ENCODE measurements around the gene KAT7.

The KAT7 gene

DNA sequence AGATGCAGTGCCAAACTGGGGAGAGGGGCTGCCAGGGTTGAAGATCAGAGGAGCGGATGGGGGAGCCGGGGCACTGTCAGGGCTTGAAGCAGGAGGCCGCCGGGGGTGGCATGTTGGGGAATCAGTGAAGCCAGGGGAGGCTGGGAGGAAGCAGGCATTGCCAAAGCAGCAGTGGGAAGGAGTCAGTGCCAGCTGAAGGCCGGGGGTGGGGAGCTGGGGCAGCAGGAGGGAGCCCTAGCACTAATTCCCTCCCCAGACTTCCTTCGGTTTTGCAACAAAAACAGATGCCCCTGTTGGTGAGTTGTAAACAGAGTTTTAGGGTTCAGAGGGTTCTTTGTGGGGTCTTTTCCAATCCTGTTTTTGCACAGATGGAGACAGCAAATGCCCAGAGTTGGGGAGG, 70.3 kb downstream of the KAT7 start:
- Histone ChIP-seq H3K4me3 (no peak overlapping the region), H3K9me3 (ENCODE audit: low read depth, low read length) (no peaks in the 10 kb centered on the region), H3K36me3 (ENCODE audit: insufficient read depth, low read length) (no peaks in the 10 kb centered on the region), H3K27ac (no peak overlapping the region), H3K9ac (ENCODE audit: insufficient read length) (no peak overlapping the region)
- no peak for DNase-seq (ENCODE audit: low read depth, low spot score)
- TF ChIP-seq FOXP2 (optimal IDR thresholded peaks at IDR 0.05; ENCODE audit: control extremely low read depth, extremely low read length, insufficient read depth): no peak
- TF ChIP-seq POLR2AphosphoS5 (IDR thresholded peaks at IDR 0.05; ENCODE audit: borderline replicate concordance, low read depth, low read length): no peak
- no peak for TF ChIP-seq EZH2 (IDR thresholded peaks at IDR 0.05)

DNA sequence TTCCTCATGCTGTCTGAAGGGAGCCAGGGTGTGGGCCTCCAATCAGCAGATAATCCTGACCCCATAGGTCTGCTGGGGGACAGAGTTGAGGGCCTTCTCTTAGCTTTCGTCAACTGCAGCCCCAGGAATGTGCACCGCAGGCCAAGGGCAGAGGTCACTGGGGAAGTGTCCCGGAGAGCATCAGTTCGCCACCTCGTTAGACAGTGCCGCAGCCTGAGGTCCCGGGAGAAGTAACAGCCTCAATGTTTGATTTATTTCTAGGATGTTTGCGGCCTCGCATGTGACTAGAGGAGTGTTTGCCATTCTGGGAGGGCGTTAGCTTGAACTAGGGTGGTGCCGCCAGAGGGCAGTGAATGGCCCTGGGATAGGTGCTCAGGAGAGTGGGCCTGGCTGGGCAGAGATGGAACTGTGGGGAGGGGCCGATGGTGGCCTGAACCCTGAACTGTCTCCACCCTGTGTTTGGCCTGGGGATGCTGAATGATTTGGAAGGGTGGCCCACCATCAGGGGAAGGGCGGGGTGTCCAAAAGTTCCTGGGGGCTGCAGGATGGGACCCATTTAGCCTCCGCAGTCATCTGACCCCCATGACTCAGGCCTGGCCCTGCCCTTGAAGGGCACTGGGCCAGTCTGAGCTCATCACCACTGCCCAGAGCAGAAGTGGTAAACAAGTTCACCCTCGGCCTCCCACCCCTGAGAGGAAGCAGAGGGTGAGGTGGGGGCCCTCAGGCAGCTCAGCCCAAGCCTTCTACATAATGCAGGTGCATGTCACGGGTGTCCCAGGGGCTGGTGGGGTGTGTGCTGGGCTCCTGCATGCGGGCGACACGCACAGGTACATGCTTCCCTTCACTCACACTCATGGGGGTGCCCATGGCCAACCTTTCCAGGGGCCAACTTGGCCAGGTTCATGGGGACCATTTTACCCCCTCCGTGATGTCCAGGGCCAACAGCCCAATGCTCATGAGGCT, 71.8 kb downstream of the KAT7 start:
- no peak overlapping the region for H3K9ac ChIP-seq (ENCODE audit: insufficient read length)
- H3K4me3 ChIP-seq: no peak overlapping the region
- TF ChIP-seq POLR2AphosphoS5 (IDR thresholded peaks at IDR 0.05; ENCODE audit: borderline replicate concordance, low read depth, low read length) (no peak), FOXP2 (optimal IDR thresholded peaks at IDR 0.05; ENCODE audit: control extremely low read depth, extremely low read length, insufficient read depth) (no peak), EZH2 (IDR thresholded peaks at IDR 0.05) (no peak)
- H3K9me3 ChIP-seq (ENCODE audit: low read depth, low read length): no peaks in the 10 kb centered on the region
- no peak overlapping the region for H3K27ac ChIP-seq
- no peak for DNase-seq (ENCODE audit: low read depth, low spot score)
- H3K36me3 ChIP-seq (ENCODE audit: insufficient read depth, low read length): no peaks in the 10 kb centered on the region

DNA sequence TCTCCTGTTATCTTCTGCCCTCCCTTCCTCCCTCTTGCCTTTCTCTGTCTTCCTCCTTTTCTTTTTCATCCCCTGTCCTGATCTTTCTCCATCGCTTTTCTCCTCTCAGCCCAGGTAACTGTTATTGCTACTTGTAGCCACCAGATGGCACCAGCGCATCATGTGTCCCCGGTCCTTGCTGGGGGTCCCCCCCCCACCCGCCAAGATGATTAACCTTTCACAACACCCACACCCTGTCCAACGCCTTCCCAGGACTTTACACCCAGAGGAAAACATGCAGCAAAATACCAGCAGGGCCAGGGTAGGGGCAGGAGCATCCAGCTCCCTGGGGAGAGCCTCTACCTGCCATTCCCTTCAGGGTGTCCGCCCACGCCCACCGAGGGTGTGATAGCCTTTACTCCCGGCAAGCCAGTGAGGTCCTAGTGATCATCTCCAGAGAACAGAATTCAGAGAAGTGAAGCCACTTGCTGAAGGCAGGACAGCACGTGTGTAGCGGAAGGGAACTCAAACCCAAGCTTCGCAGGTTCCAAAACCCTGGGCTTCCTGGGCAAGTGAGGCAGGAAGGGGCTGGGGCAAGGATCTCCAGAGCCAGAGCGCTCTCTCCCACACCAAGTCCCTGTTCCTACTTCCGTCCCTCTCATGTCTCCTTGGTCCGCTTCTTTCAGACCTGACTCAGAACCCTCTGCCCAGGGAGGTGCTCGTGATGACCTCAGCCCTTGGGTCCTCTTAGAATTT, 72.8 kb downstream of the KAT7 start:
- TF ChIP-seq FOXP2 (optimal IDR thresholded peaks at IDR 0.05; ENCODE audit: control extremely low read depth, extremely low read length, insufficient read depth) (no peak), POLR2AphosphoS5 (IDR thresholded peaks at IDR 0.05; ENCODE audit: borderline replicate concordance, low read depth, low read length) (no peak), EZH2 (IDR thresholded peaks at IDR 0.05) (no peak)
- no peak overlapping the region for H3K9ac ChIP-seq (ENCODE audit: insufficient read length)
- no peaks in the 10 kb centered on the region for H3K9me3 ChIP-seq (ENCODE audit: low read depth, low read length)
- no peak overlapping the region for H3K4me3 ChIP-seq
- H3K27ac ChIP-seq: no peak overlapping the region
- no peak for DNase-seq (ENCODE audit: low read depth, low spot score)
- H3K36me3 ChIP-seq (ENCODE audit: insufficient read depth, low read length): no peaks in the 10 kb centered on the region

DNA sequence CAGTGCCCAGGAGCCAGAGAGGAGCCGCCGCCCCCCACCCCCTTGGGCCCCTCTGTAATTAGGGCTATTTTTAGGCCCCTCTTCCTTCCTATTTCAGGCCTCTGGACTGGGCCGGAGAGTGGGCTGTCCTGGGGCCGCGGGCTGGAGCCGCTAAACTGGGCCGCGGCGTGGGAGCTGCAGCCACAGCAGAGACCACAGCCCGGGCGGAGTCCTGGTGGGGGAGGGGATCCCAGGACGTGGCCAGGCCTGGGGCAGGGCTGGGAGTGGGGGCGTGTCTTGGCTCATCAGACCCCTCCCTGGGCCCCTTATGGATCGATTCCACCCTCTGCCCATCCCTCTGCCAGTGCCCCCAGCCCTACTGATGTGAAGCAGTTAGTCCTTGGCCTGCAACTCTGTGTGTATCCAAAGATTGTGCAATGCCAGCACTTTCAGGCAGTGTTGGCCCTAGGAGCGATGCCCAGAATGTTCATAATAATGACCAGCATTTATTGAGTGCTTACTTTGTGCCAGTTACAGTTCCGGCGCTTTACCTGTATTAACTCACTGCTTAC, 74.4 kb downstream of the KAT7 start:
- TF ChIP-seq EZH2 (IDR thresholded peaks at IDR 0.05) (no peak), POLR2AphosphoS5 (IDR thresholded peaks at IDR 0.05; ENCODE audit: borderline replicate concordance, low read depth, low read length) (no peak), FOXP2 (optimal IDR thresholded peaks at IDR 0.05; ENCODE audit: control extremely low read depth, extremely low read length, insufficient read depth) (no peak)
- Histone ChIP-seq H3K36me3 (ENCODE audit: insufficient read depth, low read length) (no peaks in the 10 kb centered on the region), H3K27ac (no peak overlapping the region), H3K9ac (ENCODE audit: insufficient read length) (no peak overlapping the region), H3K9me3 (ENCODE audit: low read depth, low read length) (no peaks in the 10 kb centered on the region), H3K4me3 (no peak overlapping the region)
- DNase-seq (ENCODE audit: low read depth, low spot score): no peak

DNA sequence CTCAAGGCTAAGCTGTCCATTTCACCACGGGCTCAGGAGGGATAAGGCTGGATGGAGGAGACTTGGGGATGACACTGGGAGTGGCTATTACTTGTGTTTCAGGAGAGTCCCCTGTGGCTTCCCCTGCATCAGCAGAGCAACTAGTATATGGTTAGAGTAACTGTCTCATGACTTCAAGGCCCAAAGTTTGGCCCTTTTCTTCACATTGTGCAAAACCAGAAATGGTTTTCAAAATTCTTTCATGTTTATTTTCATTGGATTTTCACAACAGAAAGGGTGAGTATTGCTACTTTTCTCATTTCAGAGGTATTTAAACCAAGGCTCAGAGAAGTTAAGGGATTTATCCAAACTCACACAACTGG, 77.5 kb downstream of the KAT7 start:
- Histone ChIP-seq H3K9me3 (ENCODE audit: low read depth, low read length) (no peaks in the 10 kb centered on the region), H3K27ac (no peak overlapping the region), H3K4me3 (no peak overlapping the region), H3K36me3 (ENCODE audit: insufficient read depth, low read length) (no peaks in the 10 kb centered on the region), H3K9ac (ENCODE audit: insufficient read length) (no peak overlapping the region)
- DNase-seq (ENCODE audit: low read depth, low spot score): no peak
- TF ChIP-seq POLR2AphosphoS5 (IDR thresholded peaks at IDR 0.05; ENCODE audit: borderline replicate concordance, low read depth, low read length): no peak
- no peak for TF ChIP-seq EZH2 (IDR thresholded peaks at IDR 0.05)
- no peak for TF ChIP-seq FOXP2 (optimal IDR thresholded peaks at IDR 0.05; ENCODE audit: control extremely low read depth, extremely low read length, insufficient read depth)

DNA sequence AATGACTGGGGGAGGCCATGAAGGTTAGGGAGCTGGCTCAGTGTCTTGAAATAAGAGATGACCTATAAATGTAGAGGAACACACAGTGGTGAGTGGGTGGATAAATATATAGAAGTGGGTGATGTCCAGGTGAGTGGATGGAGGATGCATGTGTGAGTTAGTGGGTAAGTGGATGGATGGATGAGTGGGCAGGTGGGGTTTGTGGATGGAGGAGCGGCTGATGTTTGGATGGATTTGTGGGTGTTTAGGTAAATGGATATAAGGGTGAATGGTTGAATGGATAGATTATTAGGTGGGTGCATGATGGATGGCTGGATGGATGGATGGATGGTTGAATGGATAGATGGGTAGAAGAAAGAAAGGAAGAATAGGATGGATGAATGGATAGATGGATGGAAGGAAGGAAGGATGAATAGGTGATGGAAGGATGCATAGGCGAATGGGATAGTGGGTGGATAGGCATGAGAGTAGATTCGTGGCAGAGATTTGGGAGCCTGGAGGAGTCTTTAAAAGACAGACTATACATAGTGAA, 78.5 kb downstream of the KAT7 start:
- Histone ChIP-seq H3K9ac (ENCODE audit: insufficient read length) (no peak overlapping the region), H3K9me3 (ENCODE audit: low read depth, low read length) (no peaks in the 10 kb centered on the region), H3K36me3 (ENCODE audit: insufficient read depth, low read length) (no peaks in the 10 kb centered on the region), H3K27ac (no peak overlapping the region), H3K4me3 (no peak overlapping the region)
- DNase-seq (ENCODE audit: low read depth, low spot score): no peak
- no peak for TF ChIP-seq EZH2 (IDR thresholded peaks at IDR 0.05)
- TF ChIP-seq POLR2AphosphoS5 (IDR thresholded peaks at IDR 0.05; ENCODE audit: borderline replicate concordance, low read depth, low read length): no peak
- no peak for TF ChIP-seq FOXP2 (optimal IDR thresholded peaks at IDR 0.05; ENCODE audit: control extremely low read depth, extremely low read length, insufficient read depth)

DNA sequence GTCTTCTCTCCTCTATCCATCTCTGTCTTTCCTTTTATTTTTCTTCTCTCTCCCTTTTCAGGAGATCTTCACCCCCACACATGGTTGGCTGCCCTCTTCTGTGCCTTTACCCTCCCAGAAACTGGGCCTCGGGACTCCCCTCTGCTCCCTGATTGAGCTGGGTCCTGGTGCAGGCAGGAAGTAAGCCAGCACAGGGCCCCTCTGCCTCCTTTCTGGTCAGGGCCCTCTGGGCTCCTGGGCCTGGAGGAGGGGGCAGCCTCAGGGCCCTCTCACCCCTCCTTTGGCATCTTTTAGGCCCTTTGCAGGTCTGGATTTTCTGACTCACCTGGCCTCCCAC, 80.5 kb downstream of the KAT7 start:
- TF ChIP-seq POLR2AphosphoS5 (IDR thresholded peaks at IDR 0.05; ENCODE audit: borderline replicate concordance, low read depth, low read length) (no peak), FOXP2 (optimal IDR thresholded peaks at IDR 0.05; ENCODE audit: control extremely low read depth, extremely low read length, insufficient read depth) (no peak), EZH2 (IDR thresholded peaks at IDR 0.05) (no peak)
- Histone ChIP-seq H3K36me3 (ENCODE audit: insufficient read depth, low read length) (no peaks in the 10 kb centered on the region), H3K9ac (ENCODE audit: insufficient read length) (no peak overlapping the region), H3K9me3 (ENCODE audit: low read depth, low read length) (no peaks in the 10 kb centered on the region), H3K4me3 (no peak overlapping the region), H3K27ac (no peak overlapping the region)
- no peak for DNase-seq (ENCODE audit: low read depth, low spot score)

DNA sequence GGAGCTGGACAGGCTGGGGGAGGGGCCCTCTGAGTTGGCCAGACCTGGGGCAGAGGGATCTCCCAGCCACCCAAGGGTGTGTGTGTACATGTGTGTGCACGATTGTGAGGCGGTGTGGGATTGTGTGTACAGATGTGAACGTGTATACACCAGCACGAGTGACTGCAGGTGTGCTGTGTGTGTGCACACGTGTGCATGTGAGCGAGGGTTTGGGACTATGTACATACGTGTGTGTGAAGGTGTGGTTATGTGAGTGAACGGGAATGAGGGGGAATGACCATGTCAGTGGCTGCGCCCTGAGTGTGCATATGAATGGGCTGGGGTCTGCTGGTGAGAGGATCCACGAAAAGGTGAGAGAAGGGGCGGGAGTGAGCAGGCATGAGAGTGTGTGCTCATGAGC, 81.8 kb downstream of the KAT7 start:
- no peak for DNase-seq (ENCODE audit: low read depth, low spot score)
- H3K27ac ChIP-seq: no peak overlapping the region
- no peak overlapping the region for H3K4me3 ChIP-seq
- H3K9me3 ChIP-seq (ENCODE audit: low read depth, low read length): no peaks in the 10 kb centered on the region
- no peak overlapping the region for H3K9ac ChIP-seq (ENCODE audit: insufficient read length)
- no peak for TF ChIP-seq FOXP2 (optimal IDR thresholded peaks at IDR 0.05; ENCODE audit: control extremely low read depth, extremely low read length, insufficient read depth)
- TF ChIP-seq POLR2AphosphoS5 (IDR thresholded peaks at IDR 0.05; ENCODE audit: borderline replicate concordance, low read depth, low read length): no peak
- no peak for TF ChIP-seq EZH2 (IDR thresholded peaks at IDR 0.05)
- no peaks in the 10 kb centered on the region for H3K36me3 ChIP-seq (ENCODE audit: insufficient read depth, low read length)
